Testis (tissue), 2 donors: ENCODE measurements around the gene HMCES.

ENCODE experiments used
- POLR2A ChIP-seq: fragments of 450-650 bp; IDR thresholded peaks from one replicate; pipeline ENCODE4 v1.6.1; 2017; ENCODE audit warnings: antibody characterized with exemption, mild to moderate bottlenecking, moderate library complexity
- TF ChIP-seq, protein P1 (sequence below), 3 experiments: fragments of 450-650 bp in 2 of 3; fragments of 200-600 bp in 1 of 3; sonication (generic) in 1 of 3; IDR thresholded peaks; one replicate each; pipeline ENCODE4 v1.5.1; 2016 to 2019; ENCODE audit warnings: antibody characterized with exemption in 3 of 3, mild to moderate bottlenecking in 2 of 3, moderate library complexity in 1 of 3

DNA sequence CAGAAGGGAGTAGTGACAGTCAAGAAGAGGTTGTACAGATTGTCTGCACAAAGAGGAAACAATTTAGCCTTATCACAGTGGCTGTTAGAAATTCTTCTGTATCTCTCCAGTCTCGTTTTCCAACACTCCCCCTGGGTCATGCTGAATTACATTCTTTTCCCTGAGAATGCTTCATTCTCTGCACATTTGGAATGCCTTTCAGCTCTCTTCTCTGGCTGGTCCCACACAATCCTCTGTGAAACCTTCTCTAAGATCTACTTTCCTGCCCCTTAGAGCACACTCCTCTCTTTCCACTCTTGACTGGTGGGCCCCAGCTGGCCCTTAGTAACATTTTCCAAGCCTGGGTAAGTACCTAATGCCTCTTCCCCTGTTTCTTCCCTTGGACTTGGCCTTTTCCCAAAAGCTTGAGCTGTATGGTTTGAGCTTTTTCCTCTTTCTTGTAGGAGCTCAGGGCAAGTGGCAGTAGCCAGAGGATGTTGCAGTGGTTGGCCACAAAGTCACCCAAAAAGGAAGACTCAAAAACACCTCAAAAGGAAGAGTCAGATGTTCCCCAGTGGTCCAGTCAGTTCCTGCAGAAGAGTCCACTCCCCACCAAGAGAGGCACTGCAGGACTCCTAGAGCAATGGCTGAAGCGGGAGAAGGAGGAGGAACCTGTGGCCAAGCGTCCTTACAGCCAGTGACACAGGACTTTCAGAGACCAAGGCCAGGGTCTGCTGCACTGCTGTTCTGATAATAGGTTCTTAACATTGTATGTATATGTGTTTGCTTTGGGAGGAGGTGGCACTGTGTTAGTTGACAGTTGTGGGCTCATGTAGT, 25.7 kb downstream of the HMCES start:
- TF ChIP-seq POLR2A: no peak
- TF ChIP-seq, protein P1, sequence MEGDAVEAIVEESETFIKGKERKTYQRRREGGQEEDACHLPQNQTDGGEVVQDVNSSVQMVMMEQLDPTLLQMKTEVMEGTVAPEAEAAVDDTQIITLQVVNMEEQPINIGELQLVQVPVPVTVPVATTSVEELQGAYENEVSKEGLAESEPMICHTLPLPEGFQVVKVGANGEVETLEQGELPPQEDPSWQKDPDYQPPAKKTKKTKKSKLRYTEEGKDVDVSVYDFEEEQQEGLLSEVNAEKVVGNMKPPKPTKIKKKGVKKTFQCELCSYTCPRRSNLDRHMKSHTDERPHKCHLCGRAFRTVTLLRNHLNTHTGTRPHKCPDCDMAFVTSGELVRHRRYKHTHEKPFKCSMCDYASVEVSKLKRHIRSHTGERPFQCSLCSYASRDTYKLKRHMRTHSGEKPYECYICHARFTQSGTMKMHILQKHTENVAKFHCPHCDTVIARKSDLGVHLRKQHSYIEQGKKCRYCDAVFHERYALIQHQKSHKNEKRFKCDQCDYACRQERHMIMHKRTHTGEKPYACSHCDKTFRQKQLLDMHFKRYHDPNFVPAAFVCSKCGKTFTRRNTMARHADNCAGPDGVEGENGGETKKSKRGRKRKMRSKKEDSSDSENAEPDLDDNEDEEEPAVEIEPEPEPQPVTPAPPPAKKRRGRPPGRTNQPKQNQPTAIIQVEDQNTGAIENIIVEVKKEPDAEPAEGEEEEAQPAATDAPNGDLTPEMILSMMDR (IDR thresholded peaks at IDR 0.05): no peak
